Panc1 (cell line): ENCODE measurements around the gene SLC35F2. TPM values are rescaled to one million over a fixed set of nuclear protein-coding genes. Genes with fewer than 3 reads are reported as not detected.

ENCODE experiments used
- ATAC-seq: fragments of 200-7000 bp; cut with Tn5 transposase; 2 replicates; pipeline ENCODE4 v1.9.1; 2020; ENCODE audit warnings: mild to moderate bottlenecking, moderate library complexity
- BruUV-seq: library from RNA; stranded (reverse); fragments of 400-500 nt; replicated peaks from 2 replicates; lab custom pipeline; 2021; lab: Mats Ljungman, UMichigan
- CTCF ChIA-PET: fragments of 300-600 bp; sonication (Branson Sonifier 250); formaldehyde crosslinking; loops from one replicate; lab custom pipeline; 2022; ENCODE audit warnings: antibody characterized with exemption; lab: Charles Lee
- POLR2A ChIA-PET: fragments of 300-600 bp; sonication (Branson Sonifier 250); formaldehyde crosslinking; loops from one replicate; lab custom pipeline; 2022; ENCODE audit warnings: antibody characterized with exemption; lab: Charles Lee
- DNase-seq: peaks from one replicate; pipeline ENCODE4 v3.0.0-alpha.2; 2010; ENCODE audit warnings: low read depth, low spot score
- H3K27ac ChIP-seq: 2 replicates; pipeline ENCODE4 v1.5.1; 2011; ENCODE audit warnings: mild to moderate bottlenecking, low read length, inconsistent platforms
- H3K27me3 ChIP-seq: fragments of 200-500 bp; sonication (Bioruptor generic); 2 replicates; pipeline ENCODE4 v1.6.0; 2014; ENCODE audit warnings: low read length, inconsistent platforms; ENCODE audit not compliant: control insufficient read depth, insufficient read depth
- H3K36me3 ChIP-seq: fragments of 200-500 bp; sonication (Bioruptor generic); 2 replicates; pipeline ENCODE4 v1.5.1; 2014; ENCODE audit warnings: inconsistent platforms, mild to moderate bottlenecking, low read length, moderate library complexity; ENCODE audit not compliant: control insufficient read depth, insufficient read depth
- H3K4me1 ChIP-seq: 2 replicates; pipeline ENCODE4 v1.5.1; 2011; ENCODE audit warnings: inconsistent platforms, mild to moderate bottlenecking, low read length, moderate library complexity; ENCODE audit not compliant: control insufficient read depth, insufficient read depth
- H3K4me3 ChIP-seq, 2 experiments: 2 replicates each; pipeline ENCODE4 v1.5.1; 2011 to 2012; ENCODE audit warnings: low read depth in 2 of 2, low read length in 2 of 2, mild to moderate bottlenecking in 2 of 2, inconsistent platforms in 1 of 2, moderate library complexity in 1 of 2
- H3K9me3 ChIP-seq: fragments of 200-500 bp; sonication (Bioruptor generic); 2 replicates; pipeline ENCODE4 v1.5.1; 2014; ENCODE audit warnings: low read depth, mild to moderate bottlenecking, inconsistent platforms, low read length, moderate library complexity; ENCODE audit not compliant: control insufficient read depth, insufficient read depth
- POLR2AphosphoS5 ChIP-seq: IDR thresholded peaks from 2 replicates; pipeline ENCODE4 v1.6.1; 2012; ENCODE audit warnings: mild to moderate bottlenecking, low read depth, low read length, moderate library complexity
- SIN3A ChIP-seq: IDR thresholded peaks from 2 replicates; pipeline ENCODE4 v1.6.1; 2012; ENCODE audit warnings: low read depth, mild to moderate bottlenecking, low read length, moderate library complexity, borderline replicate concordance; ENCODE audit not compliant: insufficient read depth
- TCF7L2 ChIP-seq: IDR thresholded peaks from 2 replicates; pipeline ENCODE4 v1.6.1; 2011; ENCODE audit warnings: mild to moderate bottlenecking, low read depth, low read length, inconsistent platforms
- in situ Hi-C: cut with HindIII; loops from 2 replicates; pipeline ENCODE4 v1.10.0; 2016; ENCODE audit warnings: low sequenced_read_pairs, low pct_unique_long_range_greater_than_20kb
- intact Hi-C: fragments of 100-400 bp; cut with micrococcal nuclease; formaldehyde crosslinking; loops from one replicate; pipeline ENCODE4 v1.10.0; 2022; ENCODE audit not compliant: unreplicated experiment
- total RNA-seq: library from RNA; stranded (reverse); gene quantifications from one replicate; pipeline ENCODE4 v1.2.1, GENCODE V29; 2021; ENCODE audit not compliant: unreplicated experiment
- TF ChIP-seq, protein P1 (sequence below), 2 experiments: IDR thresholded peaks; 2 replicates each; pipeline ENCODE4 v1.6.1; 2011 to 2012; ENCODE audit warnings: low read depth in 2 of 2, control low read depth in 1 of 2, low read length in 1 of 2, mild to moderate bottlenecking in 1 of 2, moderate library complexity in 1 of 2; ENCODE audit not compliant: insufficient read depth in 1 of 2
- TF ChIP-seq, protein P2 (sequence below): fragments of 450-650 bp; IDR thresholded peaks from 2 replicates; pipeline ENCODE4 v1.5.1; 2017; ENCODE audit warnings: mild to moderate bottlenecking

Gene SLC35F2
- total RNA-seq, 1 experiment from 2014 or later: 89.4 TPM

DNA sequence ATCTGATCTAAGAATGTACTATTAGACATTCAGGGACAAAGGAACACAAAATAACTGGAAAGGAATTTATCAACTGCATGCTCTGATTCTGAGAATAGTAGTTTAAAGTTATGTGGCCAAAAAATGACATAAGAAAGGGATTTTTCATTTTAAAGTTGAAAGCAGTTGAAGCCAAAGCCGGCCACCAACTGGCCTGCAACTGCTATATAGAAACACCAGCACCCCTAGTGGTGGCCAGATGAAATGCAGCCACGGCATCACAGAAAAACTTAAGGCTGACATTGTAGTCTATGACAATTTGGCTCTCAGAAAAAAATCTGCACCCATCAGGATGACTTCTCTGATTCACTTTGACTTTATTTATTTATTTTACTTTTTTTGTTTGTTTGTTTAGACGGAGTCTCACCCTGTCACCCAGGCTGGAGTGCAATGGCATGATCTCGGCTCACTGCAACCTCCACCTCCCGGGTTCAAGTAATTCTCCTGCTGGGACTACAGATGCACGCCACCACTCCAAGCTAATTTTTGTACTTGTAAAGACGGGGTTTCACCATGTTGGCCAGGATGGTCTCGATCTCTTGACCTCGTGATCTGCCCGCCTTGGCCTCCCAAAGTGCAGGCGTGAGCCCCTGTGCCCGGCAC, 59.2 kb downstream of the SLC35F2 start:
- peak; percentile 68 for DNase-seq
- in situ Hi-C loops (no loop called here), intact Hi-C loops (loop anchor here (5.0 kb wide), 1 partner anchor 58 kb away; the partner anchor contains the start of gene SLC35F2)
- Histone ChIP-seq H3K36me3 (peaks cover 25% of the 10 kb centered on the region), H3K27me3 (no peaks in the 10 kb centered on the region), H3K4me3 (no peak overlapping the region), H3K4me1 (peaks cover 4% of the 10 kb centered on the region; the same call in 1 of the 2 replicates), H3K9me3 (no peaks in the 10 kb centered on the region), H3K27ac (no peak overlapping the region)
- POLR2A ChIA-PET: interaction anchor here (0.6 kb wide), 1 partner anchor 10 kb away, joined by 6 read pairs; no protein-coding TSS in a partner anchor
- TSS peak; percentile 39 for BruUV-seq
- ATAC-seq: peak; percentile 92
- CTCF ChIA-PET: interaction anchor here (0.5 to 0.7 kb wide), 4 partner anchors 15 to 236 kb away, joined by 3 to 5 read pairs (median 4); no protein-coding TSS in a partner anchor
- TF ChIP-seq, protein P1, sequence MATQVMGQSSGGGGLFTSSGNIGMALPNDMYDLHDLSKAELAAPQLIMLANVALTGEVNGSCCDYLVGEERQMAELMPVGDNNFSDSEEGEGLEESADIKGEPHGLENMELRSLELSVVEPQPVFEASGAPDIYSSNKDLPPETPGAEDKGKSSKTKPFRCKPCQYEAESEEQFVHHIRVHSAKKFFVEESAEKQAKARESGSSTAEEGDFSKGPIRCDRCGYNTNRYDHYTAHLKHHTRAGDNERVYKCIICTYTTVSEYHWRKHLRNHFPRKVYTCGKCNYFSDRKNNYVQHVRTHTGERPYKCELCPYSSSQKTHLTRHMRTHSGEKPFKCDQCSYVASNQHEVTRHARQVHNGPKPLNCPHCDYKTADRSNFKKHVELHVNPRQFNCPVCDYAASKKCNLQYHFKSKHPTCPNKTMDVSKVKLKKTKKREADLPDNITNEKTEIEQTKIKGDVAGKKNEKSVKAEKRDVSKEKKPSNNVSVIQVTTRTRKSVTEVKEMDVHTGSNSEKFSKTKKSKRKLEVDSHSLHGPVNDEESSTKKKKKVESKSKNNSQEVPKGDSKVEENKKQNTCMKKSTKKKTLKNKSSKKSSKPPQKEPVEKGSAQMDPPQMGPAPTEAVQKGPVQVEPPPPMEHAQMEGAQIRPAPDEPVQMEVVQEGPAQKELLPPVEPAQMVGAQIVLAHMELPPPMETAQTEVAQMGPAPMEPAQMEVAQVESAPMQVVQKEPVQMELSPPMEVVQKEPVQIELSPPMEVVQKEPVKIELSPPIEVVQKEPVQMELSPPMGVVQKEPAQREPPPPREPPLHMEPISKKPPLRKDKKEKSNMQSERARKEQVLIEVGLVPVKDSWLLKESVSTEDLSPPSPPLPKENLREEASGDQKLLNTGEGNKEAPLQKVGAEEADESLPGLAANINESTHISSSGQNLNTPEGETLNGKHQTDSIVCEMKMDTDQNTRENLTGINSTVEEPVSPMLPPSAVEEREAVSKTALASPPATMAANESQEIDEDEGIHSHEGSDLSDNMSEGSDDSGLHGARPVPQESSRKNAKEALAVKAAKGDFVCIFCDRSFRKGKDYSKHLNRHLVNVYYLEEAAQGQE (IDR thresholded peaks at IDR 0.05; ENCODE audit: insufficient read depth in 1 of 2, low read depth in 2 of 2, low read length in 1 of 2): no peak
- TF ChIP-seq, protein P2, sequence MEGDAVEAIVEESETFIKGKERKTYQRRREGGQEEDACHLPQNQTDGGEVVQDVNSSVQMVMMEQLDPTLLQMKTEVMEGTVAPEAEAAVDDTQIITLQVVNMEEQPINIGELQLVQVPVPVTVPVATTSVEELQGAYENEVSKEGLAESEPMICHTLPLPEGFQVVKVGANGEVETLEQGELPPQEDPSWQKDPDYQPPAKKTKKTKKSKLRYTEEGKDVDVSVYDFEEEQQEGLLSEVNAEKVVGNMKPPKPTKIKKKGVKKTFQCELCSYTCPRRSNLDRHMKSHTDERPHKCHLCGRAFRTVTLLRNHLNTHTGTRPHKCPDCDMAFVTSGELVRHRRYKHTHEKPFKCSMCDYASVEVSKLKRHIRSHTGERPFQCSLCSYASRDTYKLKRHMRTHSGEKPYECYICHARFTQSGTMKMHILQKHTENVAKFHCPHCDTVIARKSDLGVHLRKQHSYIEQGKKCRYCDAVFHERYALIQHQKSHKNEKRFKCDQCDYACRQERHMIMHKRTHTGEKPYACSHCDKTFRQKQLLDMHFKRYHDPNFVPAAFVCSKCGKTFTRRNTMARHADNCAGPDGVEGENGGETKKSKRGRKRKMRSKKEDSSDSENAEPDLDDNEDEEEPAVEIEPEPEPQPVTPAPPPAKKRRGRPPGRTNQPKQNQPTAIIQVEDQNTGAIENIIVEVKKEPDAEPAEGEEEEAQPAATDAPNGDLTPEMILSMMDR: peak; percentile 99
- 0 out of 2 replicates have a peak, but pooled peaks have one; percentile 17 for TF ChIP-seq POLR2AphosphoS5

DNA sequence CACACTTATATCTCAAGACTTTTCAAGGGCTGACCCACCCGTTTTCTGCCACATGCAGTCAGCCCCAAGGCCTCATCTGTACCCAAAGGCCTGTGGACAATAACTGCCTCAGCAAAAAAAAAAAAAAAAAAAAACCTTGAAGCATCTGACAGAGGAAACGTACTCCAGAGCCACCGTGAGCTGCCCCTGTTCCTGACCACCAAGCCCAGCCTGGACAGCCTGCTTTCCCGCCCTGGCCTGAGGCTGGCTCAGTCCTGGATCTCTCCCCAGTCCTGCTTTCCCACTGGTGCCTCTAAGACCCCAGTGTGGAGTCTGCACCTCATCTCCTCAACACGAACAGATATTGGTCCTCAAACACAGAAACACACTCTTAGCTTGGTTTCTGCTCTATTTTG, 66.5 kb downstream of the SLC35F2 start:
- Histone ChIP-seq H3K36me3 (peaks cover 4% of the 10 kb centered on the region), H3K4me1 (0 out of 2 replicates have a peak, but pooled peaks cover 2% of the 10 kb centered on the region), H3K27me3 (no peaks in the 10 kb centered on the region), H3K9me3 (no peaks in the 10 kb centered on the region), H3K27ac (no peak overlapping the region), H3K4me3 (no peak overlapping the region)
- TF ChIP-seq, protein P2: no peak
- TF ChIP-seq, protein P1 (IDR thresholded peaks at IDR 0.05; ENCODE audit: insufficient read depth in 1 of 2, low read depth in 2 of 2, low read length in 1 of 2): no peak
- TF ChIP-seq POLR2AphosphoS5 (no peak), TCF7L2 (no peak), SIN3A (no peak)
- BruUV-seq: TSS peak; percentile 83
- no peak for DNase-seq
- ChIA-PET POLR2A (interaction anchor here (0.6 kb wide), 1 partner anchor 64 kb away, joined by 3 read pairs; no protein-coding TSS in a partner anchor), CTCF (interaction anchor here (0.6 kb wide), 1 partner anchor 700 kb away, joined by 5 read pairs; no protein-coding TSS in a partner anchor)
- in situ Hi-C loops (no loop called here), intact Hi-C loops (no loop called here)
- no peak for ATAC-seq
